ENCODE results near the gene NKAIN4. TPM values are rescaled to one million over a fixed set of nuclear protein-coding genes. Genes with fewer than 3 reads are reported as not detected.

NKAIN4 gene
- total and polyA plus RNA-seq, 8 donors, result 0.14 TPM; not detected in 7

GRCh38 chr20:63277466-63278272, 23.4 kb upstream of the NKAIN4 start:
- intact Hi-C loops (cut with DNase I), result no loop called here
- FAIRE-seq (no peak), ATAC-seq (no peak), DNase-seq (peak in 2 of 6 donors; percentile 14 to 57)
- WGBS, 2 donors, result 92 to 94% methylated on average over 30 of the region's 30 CpGs
- Histone ChIP-seq H3K4me1 (peaks cover 0 to 15% (median 4%) of the 10 kb centered on the region in 3 donors), H3K4me3 (no peak overlapping the region), H3K27me3 (no peaks in the 10 kb centered on the region), H3K27ac (no peak overlapping the region), H3K9me3 (no peaks in the 10 kb centered on the region), H3K36me3 (peaks cover 0 to 33% (median 11%) of the 10 kb centered on the region in 3 donors)
- TF ChIP-seq CTCF (IDR thresholded peaks at IDR 0.05), result no peak

- 89 to 92% methylated on average over 20 of the region's 20 CpGs for WGBS, 2 donors
- peak in 1 of 6 donors; percentile 62 for DNase-seq
These were observed 22.7 kb upstream of the NKAIN4 start for GRCh38 chr20:63276956-63277355.

GRCh38 chr20:63275825-63276224, 21.6 kb upstream of the NKAIN4 start:
- Histone ChIP-seq H3K9me3 (no peaks in the 10 kb centered on the region), H3K36me3 (peaks cover 0 to 30% (median 11%) of the 10 kb centered on the region in 3 donors), H3K27ac (no peak overlapping the region), H3K4me1 (peaks cover 0 to 18% (median 7%) of the 10 kb centered on the region in 3 donors), H3K27me3 (no peaks in the 10 kb centered on the region), H3K4me3 (no peak overlapping the region)
- no peak for ATAC-seq
- intact Hi-C loops (cut with DNase I), result no loop called here
- no peak for DNase-seq
- FAIRE-seq, result no peak
- no peak for TF ChIP-seq CTCF (IDR thresholded peaks at IDR 0.05)
- 89 to 93% methylated on average over 18 of the region's 18 CpGs for WGBS, 2 donors

More at GRCh38 chr20:63276956-63277355, 22.7 kb upstream of the NKAIN4 start:
- Histone ChIP-seq H3K36me3 (peaks cover 0 to 30% (median 11%) of the 10 kb centered on the region in 3 donors), H3K27me3 (no peaks in the 10 kb centered on the region), H3K4me1 (peaks cover 0 to 15% (median 4%) of the 10 kb centered on the region in 3 donors), H3K27ac (no peak overlapping the region), H3K9me3 (no peaks in the 10 kb centered on the region), H3K4me3 (no peak overlapping the region)
- intact Hi-C loops (cut with DNase I), result no loop called here
- ATAC-seq (no peak), FAIRE-seq (no peak)
- TF ChIP-seq CTCF (IDR thresholded peaks at IDR 0.05), result no peak

- peak; percentile 45 to 73 (median 58) for ATAC-seq
- H3K36me3 ChIP-seq, result peaks cover 0 to 19% (median 11%) of the 10 kb centered on the region in 3 donors
- no peak overlapping the region for H3K27ac ChIP-seq
- no peak for FAIRE-seq
- TF ChIP-seq CTCF (IDR thresholded peaks at IDR 0.05), result no peak
- WGBS, 2 donors, result 49 to 55% methylated on average over 17 of the region's 17 CpGs
- intact Hi-C loops (cut with DNase I), result no loop called here
- no peaks in the 10 kb centered on the region for H3K27me3 ChIP-seq
- no peaks in the 10 kb centered on the region for H3K9me3 ChIP-seq
- H3K4me3 ChIP-seq, result peak overlapping the region in 2 of 4 donors; percentile 96 to 97
- H3K4me1 ChIP-seq, result peaks cover 0 to 18% (median 7%) of the 10 kb centered on the region in 3 donors
- DNase-seq, result peak in 2 of 6 donors; percentile 44 to 52
These were observed 20.3 kb upstream of the NKAIN4 start for GRCh38 chr20:63274381-63275228.
